HG03159 (cell line): ENCODE measurements around the gene MMP10.
"Not testable (repeated sequence)": the region's sequence is repeated elsewhere in the genome, so short reads cannot be mapped to it uniquely, and the experiment has no call there.

Source experiments
- ATAC-seq: cut with Tn5 transposase; IDR thresholded peaks from one replicate; pipeline ENCODE4 v1.9.1; 2021; ENCODE audit warnings: mild to moderate bottlenecking, moderate library complexity; ENCODE audit not compliant: unreplicated experiment

MMP10 gene

GRCh38 chr11:102783720-102784119 lies 3.3 kb upstream of the MMP10 start:
- no peak for ATAC-seq

GRCh38 chr11:102783016-102783415 lies 2.6 kb upstream of the MMP10 start:
- no peak for ATAC-seq

GRCh38 chr11:102781676-102782075 lies 1.2 kb upstream of the MMP10 start:
- ATAC-seq: no peak

- ATAC-seq: no peak
Measured at GRCh38 chr11:102776454-102776853, 4.0 kb downstream of the MMP10 start.

GRCh38 chr11:102773386-102773785 lies 7.0 kb downstream of the MMP10 start:
- no peak for ATAC-seq

GRCh38 chr11:102771351-102771750 lies 9.1 kb downstream of the MMP10 start:
- ATAC-seq: no peak

GRCh38 chr11:102770191-102770590 lies 10.2 kb downstream of the MMP10 start:
- ATAC-seq: no peak

GRCh38 chr11:102767800-102768199 lies 12.6 kb downstream of the MMP10 start:
- no peak for ATAC-seq

- ATAC-seq: no peak
Measured at GRCh38 chr11:102763440-102763839, 17.0 kb downstream of the MMP10 start.

- ATAC-seq: no peak
Measured at GRCh38 chr11:102762361-102762767, 18.1 kb downstream of the MMP10 start.

- ATAC-seq: no peak
Measured at GRCh38 chr11:102761646-102762238, 18.7 kb downstream of the MMP10 start.

- no peak for ATAC-seq
Measured at GRCh38 chr11:102760344-102761035, 19.9 kb downstream of the MMP10 start.

- no peak for ATAC-seq
Measured at GRCh38 chr11:102757823-102758549, 22.4 kb downstream of the MMP10 start.

GRCh38 chr11:102753267-102753666 lies 27.2 kb downstream of the MMP10 start:
- ATAC-seq: no peak

- no peak for ATAC-seq
Measured at GRCh38 chr11:102751673-102752072, 28.8 kb downstream of the MMP10 start.

- ATAC-seq: no peak
Measured at GRCh38 chr11:102749101-102749722, 31.2 kb downstream of the MMP10 start.

- ATAC-seq: not testable (repeated sequence)
Measured at GRCh38 chr11:102746746-102747578, 33.5 kb downstream of the MMP10 start.

- ATAC-seq: no peak
Measured at GRCh38 chr11:102734650-102735049, 45.8 kb downstream of the MMP10 start.

- peak; percentile 90 for ATAC-seq
Measured at GRCh38 chr11:102733232-102733875, 47.1 kb downstream of the MMP10 start.

GRCh38 chr11:102730944-102731343 lies 49.5 kb downstream of the MMP10 start:
- ATAC-seq: not testable (repeated sequence)
